GM21367 (cell line): ENCODE data around the gene ICOSLG.
A peak's percentile ranks its signal among the peaks of the same experiment; 100 is the strongest.
"Not testable (repeated sequence)": the region's sequence is repeated elsewhere in the genome, so short reads cannot be mapped to it uniquely, and the experiment has no call there.

Experiments
- ATAC-seq: cut with Tn5 transposase; IDR thresholded peaks from one replicate; pipeline ENCODE4 v1.9.1; 2021; ENCODE audit not compliant: unreplicated experiment

Gene ICOSLG

DNA sequence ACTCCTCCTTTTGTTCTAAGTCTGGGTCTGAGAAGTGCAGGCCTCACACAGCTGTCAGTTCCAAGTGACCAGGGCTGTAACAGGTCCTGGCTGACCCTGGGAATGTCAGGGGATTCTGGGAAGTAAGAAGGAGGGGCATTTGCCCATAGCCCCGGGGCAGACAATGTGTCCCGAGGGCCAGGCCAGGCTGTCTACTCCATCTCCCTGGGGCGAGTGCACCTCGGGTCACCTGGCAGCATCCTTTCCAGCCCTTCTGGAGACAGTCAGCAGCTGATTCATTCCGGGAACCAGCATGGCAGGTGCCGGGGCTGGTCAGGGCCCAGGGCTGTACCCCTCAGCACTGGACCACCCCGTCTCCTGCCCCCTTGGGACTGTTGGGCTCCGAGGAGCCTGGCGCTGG is 13.1 kb downstream of the ICOSLG start:
- ATAC-seq = not testable (repeated sequence)

DNA sequence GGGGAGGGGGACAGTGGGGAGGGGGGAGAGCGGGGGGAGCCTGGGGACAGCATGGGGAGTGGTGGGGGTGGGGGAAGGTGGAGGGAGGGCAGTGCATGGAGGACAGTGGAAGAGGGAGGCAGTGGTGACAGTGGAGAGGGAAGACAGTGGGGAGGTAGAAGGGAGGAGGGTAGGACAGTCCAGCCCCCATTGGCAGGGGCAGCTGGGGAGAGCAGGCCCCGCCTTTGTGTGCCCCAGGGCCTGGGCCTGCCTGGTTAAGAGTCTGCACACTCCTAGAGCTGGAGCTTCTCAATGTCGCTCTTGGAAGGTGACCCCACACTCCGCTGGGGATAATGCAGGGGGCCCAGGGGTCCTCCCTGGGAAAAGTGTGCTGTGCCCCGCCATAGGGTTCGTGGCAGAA is 15.1 kb downstream of the ICOSLG start:
- ATAC-seq = not testable (repeated sequence)

DNA sequence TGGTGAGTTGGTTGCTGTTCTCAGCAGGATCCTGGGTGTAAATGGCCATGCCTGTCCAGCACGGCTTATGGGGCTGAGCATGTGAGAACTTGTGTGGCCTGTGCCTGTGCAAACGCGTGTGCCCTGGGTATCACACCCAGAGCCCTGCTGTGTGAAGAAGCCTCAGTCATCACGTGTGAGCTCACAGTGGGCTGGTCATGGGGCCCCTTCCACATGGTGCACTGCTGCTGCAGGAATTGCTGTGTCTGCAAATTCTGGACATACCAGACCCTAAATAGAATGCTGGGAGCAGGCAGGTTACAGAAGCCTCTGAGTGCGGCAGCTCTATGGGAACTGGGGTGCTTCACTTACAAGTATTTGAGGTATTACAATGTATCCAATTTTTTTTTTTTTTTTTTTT is 17.4 kb downstream of the ICOSLG start:
- ATAC-seq = not testable (repeated sequence)

GRCh38 chr21:44220674-44221073 is 20.1 kb downstream of the ICOSLG start:
- ATAC-seq = not testable (repeated sequence)

DNA sequence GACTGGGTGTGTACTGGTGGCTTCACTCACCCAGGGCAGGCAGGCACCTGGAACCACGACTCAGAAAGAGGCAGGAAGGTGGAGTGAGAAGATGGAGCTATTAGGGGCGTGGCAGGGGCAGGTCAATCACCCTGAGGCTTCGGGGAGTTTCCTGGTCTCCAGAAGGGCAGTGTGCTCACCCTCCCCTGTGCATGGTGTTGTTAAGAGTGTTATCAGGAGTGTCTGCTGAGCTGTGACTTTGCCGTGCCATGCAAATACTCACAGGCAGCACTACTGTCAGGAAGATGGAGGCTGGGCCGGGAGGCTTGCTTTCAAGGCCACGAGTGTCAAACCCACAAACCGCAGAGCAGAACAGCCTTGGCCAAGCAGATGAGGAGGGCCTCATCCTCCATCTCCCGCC is 22.3 kb downstream of the ICOSLG start:
- not testable (repeated sequence) for ATAC-seq

GRCh38 chr21:44211978-44212377 is 28.8 kb downstream of the ICOSLG start:
- not testable (repeated sequence) for ATAC-seq

DNA sequence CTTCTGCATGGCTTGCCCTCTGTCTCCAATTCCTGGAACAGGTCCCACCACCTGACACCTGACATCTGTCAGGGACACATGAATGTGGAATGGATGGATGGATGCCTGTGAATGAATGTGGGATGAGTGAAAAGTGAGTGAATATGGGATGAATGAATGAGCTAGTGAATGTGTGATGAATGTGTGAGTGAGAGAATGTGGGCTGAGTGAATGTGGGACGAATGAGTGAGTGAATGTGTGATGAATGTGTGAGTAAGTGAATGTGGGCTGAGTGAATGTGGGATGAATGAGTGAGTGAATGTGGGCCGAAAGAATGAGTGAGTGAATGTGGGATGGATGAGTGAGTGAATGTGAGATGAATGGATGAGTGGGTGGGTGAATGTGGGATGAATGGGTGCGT is 29.2 kb downstream of the ICOSLG start:
- ATAC-seq = not testable (repeated sequence)

DNA sequence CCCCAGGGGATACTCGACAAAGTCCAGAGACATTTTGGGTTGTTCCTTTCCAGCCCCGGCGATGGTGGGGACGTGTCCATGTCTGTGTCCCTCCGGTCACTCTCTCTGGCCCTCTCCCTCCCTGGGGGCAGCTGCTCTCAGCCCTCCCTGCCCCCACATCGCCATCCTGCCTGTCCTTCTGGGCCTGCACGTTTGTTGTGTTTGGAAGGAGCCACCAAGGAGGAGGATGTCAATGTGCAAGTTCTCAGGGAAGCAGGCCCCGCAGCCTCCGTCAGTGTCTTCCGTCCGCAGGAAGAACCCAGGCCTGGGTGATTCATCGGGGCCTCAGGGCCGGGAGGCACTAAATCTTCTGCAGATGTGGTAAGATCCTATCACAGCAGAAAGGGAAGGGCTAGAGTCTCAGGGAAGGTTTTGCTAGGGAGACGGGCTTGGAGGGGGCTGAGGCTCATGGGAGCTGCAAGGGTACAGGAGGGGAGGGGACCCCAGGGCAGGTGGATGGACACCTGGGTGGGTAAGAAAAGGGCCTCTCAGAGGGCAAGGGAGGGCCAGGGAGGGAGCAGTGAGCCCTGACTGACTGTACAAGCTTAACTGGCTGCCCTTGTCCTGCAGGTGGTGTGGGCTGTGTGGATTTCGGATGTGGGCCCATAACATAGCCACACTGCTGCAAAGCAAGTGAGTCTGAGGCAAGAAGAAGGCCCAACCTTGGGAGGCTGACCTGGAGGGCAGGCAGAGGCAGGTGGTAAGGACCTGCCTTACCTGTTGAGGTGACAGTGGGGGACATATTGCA is 32.7 kb downstream of the ICOSLG start:
- ATAC-seq = not testable (repeated sequence)

DNA sequence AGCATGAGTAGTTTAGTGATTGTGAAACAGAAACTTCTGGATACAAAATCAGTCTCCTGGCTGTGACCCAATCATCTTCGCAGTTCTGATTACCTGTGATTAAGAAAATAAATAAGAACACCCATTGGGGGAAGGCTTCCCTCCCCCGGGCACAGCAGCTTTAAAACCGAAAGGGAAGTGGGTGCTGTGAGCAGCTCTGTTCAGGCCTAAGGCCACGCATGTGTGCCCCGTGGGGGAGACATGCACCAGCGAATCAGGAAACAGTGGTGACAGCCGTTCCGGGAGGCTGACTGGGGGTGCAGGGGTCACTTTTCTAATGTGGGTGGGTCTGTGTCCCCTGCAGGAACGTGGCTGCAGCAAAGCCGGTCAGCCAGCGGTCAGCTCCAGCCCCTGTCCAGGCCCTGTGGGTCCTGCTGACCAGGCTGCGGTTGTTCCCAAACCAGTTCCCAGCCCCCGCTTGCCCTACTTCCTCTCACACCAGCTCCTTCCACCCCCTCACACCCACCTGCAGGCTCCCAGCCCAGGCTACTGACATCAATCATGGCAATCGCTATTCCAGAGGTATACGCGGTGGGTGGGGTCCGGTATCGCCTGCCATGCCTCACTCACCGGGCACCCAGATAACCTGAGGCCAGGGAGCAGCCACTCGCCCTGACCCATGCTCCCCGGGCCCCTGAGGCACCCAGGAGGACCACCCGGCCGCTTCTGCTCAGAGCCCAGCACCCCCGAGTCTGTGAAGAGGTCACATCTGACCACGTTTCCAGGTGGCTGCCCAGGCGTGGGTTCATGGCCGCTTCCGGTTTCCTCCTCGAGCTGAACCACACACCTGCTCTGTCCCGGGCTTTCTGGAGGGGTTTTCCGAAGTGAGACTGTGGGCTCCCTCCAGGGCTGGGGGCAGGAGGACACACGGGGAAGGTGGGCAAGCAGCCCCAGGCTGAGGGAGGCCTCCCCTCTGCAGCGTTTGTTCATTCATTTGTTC is 33.8 kb downstream of the ICOSLG start:
- peak; percentile 48 for ATAC-seq

DNA sequence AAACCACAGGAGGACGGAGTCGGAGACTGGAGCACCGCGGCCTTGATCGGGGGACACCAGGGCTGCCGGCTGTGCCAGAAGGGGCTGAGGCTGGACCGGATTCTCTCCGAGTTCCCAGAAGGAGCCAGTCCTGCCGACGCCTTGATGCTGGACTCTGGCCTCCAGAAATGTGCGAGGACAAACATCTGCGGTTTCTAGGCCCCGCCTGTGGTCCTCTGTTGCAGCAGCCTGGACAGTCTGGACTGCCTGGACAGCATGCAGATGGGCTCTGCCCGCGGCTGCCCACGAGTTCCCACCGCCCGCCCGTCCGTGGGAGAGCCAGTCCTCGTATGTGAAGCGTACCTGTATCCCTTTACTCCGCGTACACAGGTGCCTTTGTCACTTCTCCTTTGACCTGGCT is 34.6 kb downstream of the ICOSLG start:
- not testable (repeated sequence) for ATAC-seq

GRCh38 chr21:44202590-44203299 is 38.0 kb downstream of the ICOSLG start:
- not testable (repeated sequence) for ATAC-seq

DNA sequence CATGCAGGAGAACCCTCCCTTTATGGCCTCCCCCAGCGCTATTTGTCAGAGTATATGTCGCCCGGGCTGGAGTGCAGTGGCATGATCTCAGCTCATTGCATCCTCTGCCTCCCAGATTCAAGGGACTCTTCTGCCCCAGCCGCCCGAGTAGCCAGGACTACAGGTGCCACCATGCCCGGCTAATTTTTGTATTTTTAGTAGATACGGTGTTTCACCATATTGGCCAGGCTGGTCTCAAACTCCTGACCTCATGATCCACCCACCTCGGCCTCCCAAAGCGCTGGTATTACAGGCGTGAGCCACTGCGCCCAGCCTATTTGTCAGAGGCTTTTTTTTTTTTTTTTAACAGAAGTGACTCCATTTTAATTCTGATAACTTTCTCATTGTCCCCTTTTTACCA is 40.7 kb downstream of the ICOSLG start:
- not testable (repeated sequence) for ATAC-seq

- no peak for ATAC-seq
Observed at GRCh38 chr21:44199448-44199847, 41.3 kb downstream of the ICOSLG start.

DNA sequence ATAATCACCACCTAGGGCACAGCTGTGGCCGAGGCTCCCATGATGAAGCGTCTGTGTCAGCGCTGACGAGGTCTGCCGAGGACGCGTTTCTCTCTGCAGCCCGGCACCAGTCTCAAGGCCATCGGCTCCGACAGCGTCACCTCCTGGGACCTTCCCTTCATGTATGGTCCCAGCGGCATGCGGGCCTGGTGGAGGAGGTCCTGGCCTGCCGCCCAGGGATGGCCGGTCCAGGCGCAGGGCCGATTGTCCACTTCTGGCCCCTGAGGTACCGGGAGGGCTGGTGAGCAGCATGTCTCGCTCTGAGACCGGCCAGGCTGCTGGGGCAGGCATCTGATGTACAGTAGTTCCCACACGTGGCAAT is 43.6 kb downstream of the ICOSLG start:
- not testable (repeated sequence) for ATAC-seq

GRCh38 chr21:44196212-44197155 is 44.3 kb downstream of the ICOSLG start:
- not testable (repeated sequence) for ATAC-seq

DNA sequence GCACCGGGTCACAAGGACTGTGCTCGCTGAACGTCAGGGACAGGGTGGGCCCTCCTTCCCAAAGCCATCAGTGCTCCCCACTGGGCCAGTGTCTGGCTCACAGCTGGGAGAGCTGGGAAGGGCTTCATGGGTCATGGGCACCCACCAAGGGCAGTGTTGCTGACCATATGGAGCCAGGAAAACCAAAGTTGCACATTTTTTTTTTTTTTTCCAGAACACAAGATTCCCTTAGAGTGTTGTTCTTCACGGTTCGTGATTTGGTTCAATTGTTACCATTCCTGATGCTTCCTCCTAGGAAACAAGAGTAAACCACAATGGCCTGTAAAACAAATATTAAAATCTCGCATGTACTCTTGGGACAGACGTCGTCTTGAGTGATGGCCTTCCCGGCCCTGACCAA is 45.9 kb downstream of the ICOSLG start:
- ATAC-seq = not testable (repeated sequence)

GRCh38 chr21:44194451-44194850 is 46.3 kb downstream of the ICOSLG start:
- not testable (repeated sequence) for ATAC-seq

DNA sequence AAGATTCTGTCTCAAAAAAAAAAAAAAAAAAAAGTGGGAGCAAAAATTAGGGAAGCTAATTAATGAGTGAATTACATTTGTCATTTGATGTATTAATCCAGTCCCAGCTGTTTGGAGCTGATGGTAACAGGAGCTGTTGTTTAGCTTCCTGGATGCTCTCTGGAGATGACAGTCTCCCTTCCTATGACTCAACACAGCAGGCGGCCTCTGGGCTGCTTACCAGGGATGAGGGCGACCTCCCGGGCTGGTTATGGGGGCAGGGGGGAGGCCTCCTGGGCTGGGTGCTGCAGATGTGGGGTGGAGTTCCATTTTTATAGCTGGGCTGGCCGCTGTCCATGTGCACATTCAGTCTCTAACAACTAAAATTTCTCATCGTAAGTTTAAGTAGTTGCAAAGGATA is 47.6 kb downstream of the ICOSLG start:
- ATAC-seq = not testable (repeated sequence)

GRCh38 chr21:44190349-44191271 is 50.1 kb downstream of the ICOSLG start:
- not testable (repeated sequence) for ATAC-seq
